Activated CD8-positive, alpha-beta T cell treated with anti-CD3 and anti-CD28 coated beads, Interleukin-2, amount 10 ng/mL, durations not matched to agents 7 days and 5 days (primary cell): ENCODE data around the gene TAB2. TPM values are rescaled to one million over a fixed set of nuclear protein-coding genes. Genes with fewer than 3 reads are reported as not detected.

Experiments used
- total RNA-seq, 2 experiments: library from RNA; stranded (reverse); gene quantifications; one replicate each; pipeline ENCODE4 v1.2.3, GENCODE V29; 2021

Gene TAB2
- total RNA-seq, 2 experiments from 2014 or later, result 113 to 115 TPM

Other genes starting within 250 kb of the TAB2 start
- 10 to 100 TPM; 10.1 TPM for gene SUMO4, start 82.5 kb downstream of the TAB2 start, total RNA-seq
- gene ZC3H12D, start 167.3 kb downstream of the TAB2 start, total RNA-seq, result 1 to 10 TPM; 6.0 to 6.1 TPM
- 10 to 100 TPM; 17.4 to 18.5 TPM for gene PPIL4, start 228.3 kb downstream of the TAB2 start, total RNA-seq
- 10 to 100 TPM; 17.8 to 18.6 TPM for gene GINM1, start 248.7 kb downstream of the TAB2 start, total RNA-seq